Measurements from ENCODE around the gene MBNL3.
"Not testable (repeated sequence)": the region's sequence is repeated elsewhere in the genome, so short reads cannot be mapped to it uniquely, and the experiment has no call there.

MBNL3 gene

GRCh38 chrX:132480581-132481203, 8.1 kb downstream of the MBNL3 start:
- DNase-seq (ENCODE audit: low read depth, low spot score), result peak; percentile 36

GRCh38 chrX:132474544-132475248, 14.1 kb downstream of the MBNL3 start:
- no peak for DNase-seq (ENCODE audit: low read depth, low spot score)

- no peak for DNase-seq (ENCODE audit: low read depth, low spot score)
Measured at GRCh38 chrX:132472397-132472796, 16.4 kb downstream of the MBNL3 start.

GRCh38 chrX:132470831-132471230, 18.0 kb downstream of the MBNL3 start:
- DNase-seq (ENCODE audit: low read depth, low spot score), result no peak

DNA sequence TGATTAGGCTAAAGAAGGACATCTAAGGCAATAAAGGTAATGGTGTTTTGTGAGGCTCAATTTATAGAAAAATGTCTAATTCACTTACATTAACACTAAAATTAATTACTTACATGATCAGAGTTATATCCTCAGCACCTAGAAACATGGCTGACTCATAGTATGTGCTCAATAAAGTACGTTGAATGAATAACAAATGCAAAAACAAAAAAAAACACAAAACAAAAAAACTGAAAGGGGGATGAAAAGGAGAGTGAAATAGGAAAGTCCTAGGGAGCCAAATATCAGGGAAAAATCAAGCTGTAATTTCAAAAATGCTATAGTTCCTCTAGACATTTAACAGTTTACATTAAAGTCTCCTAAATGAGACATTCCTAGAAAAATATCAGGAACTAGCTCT, 18.7 kb downstream of the MBNL3 start:
- DNase-seq (ENCODE audit: low read depth, low spot score), result no peak

DNA sequence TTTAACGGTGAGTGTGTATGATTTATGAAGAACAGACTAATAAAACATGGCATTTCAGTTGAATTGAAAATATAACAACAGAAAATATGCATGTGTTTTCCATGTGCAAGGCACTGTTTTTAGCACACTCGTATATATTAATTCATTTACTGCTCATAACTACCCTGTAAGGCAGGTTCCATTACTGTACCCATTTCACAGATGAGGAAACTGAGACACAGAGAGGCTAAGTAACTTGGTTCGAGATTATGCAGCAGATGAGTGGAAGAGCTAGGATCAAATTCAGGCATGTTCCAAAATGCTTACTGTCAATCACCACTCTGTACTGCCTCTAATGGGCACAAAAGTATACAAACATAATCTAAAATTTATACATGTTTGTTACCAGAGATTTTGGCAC, 20.4 kb downstream of the MBNL3 start:
- no peak for DNase-seq (ENCODE audit: low read depth, low spot score)

DNA sequence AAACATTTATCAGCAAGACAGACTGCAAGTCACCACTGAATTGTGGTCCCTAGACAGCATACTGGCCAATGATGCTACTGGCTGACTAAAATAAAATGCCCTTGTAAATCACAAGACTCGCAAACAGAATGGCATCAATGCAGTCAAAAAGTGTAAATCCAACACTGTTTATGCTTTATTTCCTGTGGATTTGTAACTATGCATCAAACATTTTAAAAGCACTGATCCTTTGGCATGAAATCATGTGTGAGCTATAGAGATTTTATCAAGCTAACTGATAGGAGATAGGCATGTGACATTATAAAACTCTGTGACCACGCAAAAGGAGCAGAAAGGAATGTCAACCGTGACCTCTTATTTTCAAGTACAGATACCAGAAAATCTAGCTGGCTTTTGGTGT, 20.8 kb downstream of the MBNL3 start:
- DNase-seq (ENCODE audit: low read depth, low spot score), result no peak

DNA sequence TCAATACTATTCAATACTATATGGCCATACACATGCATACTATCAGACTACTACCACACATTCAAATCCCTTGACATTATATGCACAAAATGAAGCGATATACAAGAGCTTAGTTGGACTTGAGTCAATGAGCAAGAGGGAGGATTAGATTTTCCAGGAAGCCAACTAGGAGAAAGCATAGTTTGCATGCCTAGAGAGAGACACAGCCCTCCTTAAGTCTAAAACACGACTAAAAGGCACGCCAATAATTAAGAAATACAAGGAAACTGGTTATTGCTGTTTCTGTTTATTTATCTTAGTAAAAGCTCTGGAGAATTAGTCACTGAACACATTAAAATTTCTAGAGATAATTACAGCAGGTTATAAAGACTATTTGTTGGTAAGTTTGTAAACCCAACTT, 21.8 kb downstream of the MBNL3 start:
- DNase-seq (ENCODE audit: low read depth, low spot score), result no peak

- peak; percentile 5 for DNase-seq (ENCODE audit: low read depth, low spot score)
Measured at GRCh38 chrX:132463411-132463810, 25.4 kb downstream of the MBNL3 start.

DNA sequence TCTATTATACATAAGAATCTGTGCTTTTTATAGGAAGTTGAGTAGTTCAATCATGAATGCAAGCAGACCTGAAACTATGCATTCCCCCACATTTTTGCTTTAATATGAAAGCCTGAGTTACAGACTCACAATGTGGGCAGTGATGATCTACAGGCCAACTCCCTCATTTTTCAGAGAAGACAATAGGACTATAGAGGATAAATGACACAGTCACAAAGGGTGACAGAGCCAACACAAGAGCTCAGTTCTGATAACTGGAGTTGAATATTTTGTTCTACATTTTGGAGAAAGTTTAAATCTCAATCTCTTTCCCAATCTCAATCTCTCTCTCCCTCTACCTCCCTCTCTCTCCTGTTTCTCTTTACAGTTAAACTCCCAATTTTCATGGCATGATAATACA, 27.0 kb downstream of the MBNL3 start:
- no peak for DNase-seq (ENCODE audit: low read depth, low spot score)

- DNase-seq (ENCODE audit: low read depth, low spot score), result no peak
Measured at GRCh38 chrX:132452911-132453550, 35.8 kb downstream of the MBNL3 start.

GRCh38 chrX:132445909-132446308, 42.9 kb downstream of the MBNL3 start:
- DNase-seq (ENCODE audit: low read depth, low spot score), result not testable (repeated sequence)

GRCh38 chrX:132444936-132445335, 43.9 kb downstream of the MBNL3 start:
- peak; percentile 1 for DNase-seq (ENCODE audit: low read depth, low spot score)

DNA sequence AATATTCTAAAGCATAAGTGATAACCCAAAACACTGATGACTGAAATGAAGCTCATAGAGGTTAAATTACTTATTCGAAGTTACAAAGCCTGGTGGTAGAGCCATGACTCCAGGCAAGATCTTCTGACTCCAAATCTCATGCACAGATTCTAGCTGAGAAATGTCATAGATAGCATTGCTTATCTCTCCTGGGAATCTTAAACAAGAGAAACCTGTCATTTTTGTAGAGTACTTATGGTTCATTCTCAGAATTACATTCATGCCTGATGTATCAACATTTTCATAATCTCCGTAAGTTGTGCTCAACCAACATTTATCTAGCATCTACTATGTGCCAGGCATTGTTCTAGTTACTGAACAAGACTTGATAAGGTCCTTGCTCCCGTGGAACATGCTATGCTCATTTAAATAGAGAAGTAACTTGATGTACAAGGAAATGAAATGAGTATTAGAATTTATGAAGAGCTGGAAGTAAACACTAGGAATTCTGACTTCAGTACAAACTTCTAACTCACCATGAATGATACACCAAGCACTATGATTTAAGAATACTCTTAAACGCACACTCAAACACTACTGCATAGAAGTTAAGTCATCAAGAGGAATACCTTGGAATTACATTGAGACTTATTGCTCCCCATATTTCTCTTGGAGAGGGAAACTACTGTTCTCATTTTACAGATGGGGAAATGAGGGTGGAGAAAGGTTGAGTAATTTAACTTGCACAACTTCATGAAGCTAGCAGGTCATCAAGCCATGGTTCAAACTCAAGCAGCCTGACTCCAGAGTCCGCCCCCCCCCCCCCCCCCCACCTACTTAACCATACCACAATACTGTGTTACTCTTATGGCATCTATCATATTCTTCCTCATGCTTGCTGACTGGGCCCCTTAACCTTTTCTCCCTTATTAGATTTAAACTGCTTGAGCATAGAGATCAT, 45.4 kb downstream of the MBNL3 start:
- no peak for DNase-seq (ENCODE audit: low read depth, low spot score)

DNA sequence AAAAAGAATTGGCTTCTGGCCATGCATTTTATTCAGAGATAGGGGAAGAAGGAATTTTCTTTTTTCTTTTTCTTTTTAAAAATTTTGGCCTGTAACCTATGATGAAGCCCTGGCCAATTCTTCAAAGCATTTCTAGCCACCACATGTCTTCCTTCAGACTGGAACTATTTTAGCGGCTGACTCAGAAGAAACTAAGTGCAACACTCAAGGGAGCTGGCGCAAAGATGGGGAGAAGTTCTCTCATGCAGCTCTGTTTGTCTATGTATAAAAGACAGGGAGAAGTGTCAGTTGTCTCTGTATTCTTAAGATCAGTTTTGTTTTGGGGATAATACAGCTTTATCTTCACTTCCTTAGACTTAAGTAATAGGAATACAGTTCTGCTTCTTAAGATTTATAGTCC, 46.1 kb downstream of the MBNL3 start:
- no peak for DNase-seq (ENCODE audit: low read depth, low spot score)

DNA sequence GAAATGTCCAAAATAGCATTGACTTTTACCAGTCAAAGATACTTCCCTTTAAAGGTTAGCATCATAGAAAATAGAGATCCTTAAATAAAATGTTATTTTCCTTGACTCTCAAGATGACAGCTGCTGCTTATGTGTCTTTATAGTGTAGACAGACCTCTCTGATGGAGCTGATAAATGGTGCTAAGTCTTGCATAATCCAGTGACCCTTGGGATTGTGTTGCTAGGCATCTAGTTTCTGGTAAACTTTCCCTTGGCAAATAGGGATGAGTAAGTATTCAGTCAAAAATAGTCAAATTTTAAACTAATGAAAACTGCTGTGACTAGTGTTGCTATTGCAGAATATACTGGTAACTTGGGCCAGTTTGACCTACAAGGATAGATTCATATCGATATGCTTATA, 53.6 kb downstream of the MBNL3 start:
- no peak for DNase-seq (ENCODE audit: low read depth, low spot score)

DNA sequence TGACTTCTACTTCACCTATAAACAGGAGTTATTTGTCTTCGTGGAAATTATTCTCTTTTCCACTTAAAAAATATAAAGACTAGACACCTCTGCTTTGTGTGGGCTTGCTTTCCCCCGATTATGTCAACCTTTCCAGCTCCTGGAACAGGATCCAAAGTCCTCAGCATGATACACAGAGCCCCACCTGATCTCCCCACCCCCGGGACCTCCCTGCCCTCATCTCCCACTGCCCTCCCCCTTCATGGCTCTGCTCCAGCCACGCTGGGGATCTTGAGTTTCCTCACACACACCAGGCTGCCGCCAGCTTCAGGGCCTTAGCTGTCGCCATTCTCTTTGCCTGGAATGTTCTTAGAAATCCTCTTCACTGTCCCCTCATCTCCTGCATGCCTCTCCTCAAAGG, 55.3 kb downstream of the MBNL3 start:
- no peak for DNase-seq (ENCODE audit: low read depth, low spot score)

- DNase-seq (ENCODE audit: low read depth, low spot score), result peak; percentile 2
Measured at GRCh38 chrX:132433001-132433400, 55.8 kb downstream of the MBNL3 start.

DNA sequence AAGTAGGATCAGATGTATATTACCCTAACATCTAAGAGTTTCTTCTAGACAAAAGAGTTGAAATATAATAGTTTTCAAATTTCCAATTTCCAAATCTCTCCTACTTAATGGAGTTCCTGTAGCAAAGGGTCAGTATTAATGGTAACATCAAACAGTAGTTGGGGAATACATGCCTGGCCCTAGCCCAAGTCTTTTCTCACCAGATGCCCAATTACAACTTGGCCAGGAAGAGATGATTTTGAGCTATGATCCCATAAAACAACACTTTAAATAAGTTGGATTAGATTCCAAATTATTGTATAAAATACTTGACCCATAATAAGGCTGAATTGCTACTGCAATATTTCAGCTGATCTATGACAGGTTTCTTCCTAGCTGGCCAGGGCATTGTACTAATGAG, 59.9 kb downstream of the MBNL3 start:
- DNase-seq (ENCODE audit: low read depth, low spot score), result no peak

GRCh38 chrX:132426695-132427281, 62.0 kb downstream of the MBNL3 start:
- peak; percentile 12 for DNase-seq (ENCODE audit: low read depth, low spot score)

DNA sequence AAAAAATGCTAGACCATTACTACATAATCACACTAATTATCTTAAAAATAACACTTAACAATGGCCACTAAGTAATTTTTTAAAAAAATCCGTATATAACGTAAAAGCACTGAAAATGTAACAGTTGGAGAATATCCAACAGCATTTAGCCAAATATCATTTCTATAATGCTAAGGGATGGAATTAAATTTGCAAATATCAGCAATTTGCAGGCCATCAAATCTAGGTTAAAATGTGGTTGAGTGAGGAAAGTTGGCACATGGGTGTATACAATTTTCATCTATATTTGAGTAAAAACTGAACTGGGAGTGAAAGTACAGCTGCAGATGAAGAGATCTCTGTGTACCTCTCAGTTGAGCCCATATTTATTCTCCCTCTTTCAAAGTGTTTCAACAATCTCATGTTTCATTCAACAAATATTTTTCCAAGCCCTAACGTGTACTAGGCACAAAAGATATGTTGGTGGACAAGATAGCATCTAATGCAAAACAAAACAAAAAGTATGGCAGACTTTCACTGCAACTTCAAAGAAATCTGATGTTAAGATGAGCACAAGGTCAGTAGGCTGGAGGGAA, 63.0 kb downstream of the MBNL3 start:
- no peak for DNase-seq (ENCODE audit: low read depth, low spot score)

All from astrocyte of the hippocampus (primary cell).